Bronchial epithelial cell (primary cell): ENCODE measurements around the gene BFAR. TPM values are rescaled to one million over a fixed set of nuclear protein-coding genes. Genes with fewer than 3 reads are reported as not detected.

ENCODE experiments used
- DNase-seq: peaks from one replicate; pipeline ENCODE4 v3.0.0-alpha.2; 2010; ENCODE audit warnings: low read depth
- FAIRE-seq: peaks from 2 replicates; lab custom pipeline; 2011; peaks lifted over from hg19 to GRCh38; lab: Jason Lieb, UNC
- H3K27me3 ChIP-seq: 2 replicates; pipeline ENCODE4 v1.5.1; 2011; ENCODE audit warnings: low read length; ENCODE audit not compliant: control insufficient read depth, insufficient read depth
- H3K36me3 ChIP-seq: 2 replicates; pipeline ENCODE4 v1.5.1; 2011; ENCODE audit warnings: low read length; ENCODE audit not compliant: control insufficient read depth, insufficient read depth
- H3K4me3 ChIP-seq: 2 replicates; pipeline ENCODE4 v1.5.1; 2011; ENCODE audit warnings: mild to moderate bottlenecking, low read depth, low read length, control low read depth
- total RNA-seq: library from RNA; depleted of rRNA; stranded (reverse); fragments of >200 nt; gene quantifications from 2 replicates; pipeline ENCODE4 v1.2.1, GENCODE V29; 2014
- TF ChIP-seq, protein P1 (sequence below): IDR thresholded peaks from 2 replicates; pipeline ENCODE4 v1.5.1; 2011; ENCODE audit warnings: mild to moderate bottlenecking, moderate library complexity, low read length, control low read depth, inconsistent platforms; ENCODE audit not compliant: insufficient read depth, severe bottlenecking

Gene BFAR
- total RNA-seq, 1 donor from 2014 or later = 50.5 TPM

DNA sequence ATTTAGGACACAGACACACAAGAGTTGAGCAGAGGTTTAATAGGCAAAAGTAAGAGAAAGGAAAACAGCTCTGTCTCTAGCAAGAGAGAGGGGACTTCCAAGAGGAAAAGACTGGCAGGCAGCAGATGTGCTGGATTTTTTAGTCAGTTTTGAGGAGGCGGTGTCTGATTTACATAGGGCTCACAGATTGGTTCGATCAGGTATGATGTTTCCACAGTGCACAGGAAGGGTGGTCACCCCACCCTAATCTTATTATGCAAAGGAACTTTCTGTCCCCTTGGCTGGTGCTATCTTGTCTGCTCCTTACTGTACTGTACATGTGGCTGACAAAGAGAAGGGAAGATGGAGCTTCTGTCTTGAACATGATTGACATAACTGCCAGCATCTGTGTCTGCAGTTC is 25.3 kb downstream of the BFAR start:
- TF ChIP-seq, protein P1, sequence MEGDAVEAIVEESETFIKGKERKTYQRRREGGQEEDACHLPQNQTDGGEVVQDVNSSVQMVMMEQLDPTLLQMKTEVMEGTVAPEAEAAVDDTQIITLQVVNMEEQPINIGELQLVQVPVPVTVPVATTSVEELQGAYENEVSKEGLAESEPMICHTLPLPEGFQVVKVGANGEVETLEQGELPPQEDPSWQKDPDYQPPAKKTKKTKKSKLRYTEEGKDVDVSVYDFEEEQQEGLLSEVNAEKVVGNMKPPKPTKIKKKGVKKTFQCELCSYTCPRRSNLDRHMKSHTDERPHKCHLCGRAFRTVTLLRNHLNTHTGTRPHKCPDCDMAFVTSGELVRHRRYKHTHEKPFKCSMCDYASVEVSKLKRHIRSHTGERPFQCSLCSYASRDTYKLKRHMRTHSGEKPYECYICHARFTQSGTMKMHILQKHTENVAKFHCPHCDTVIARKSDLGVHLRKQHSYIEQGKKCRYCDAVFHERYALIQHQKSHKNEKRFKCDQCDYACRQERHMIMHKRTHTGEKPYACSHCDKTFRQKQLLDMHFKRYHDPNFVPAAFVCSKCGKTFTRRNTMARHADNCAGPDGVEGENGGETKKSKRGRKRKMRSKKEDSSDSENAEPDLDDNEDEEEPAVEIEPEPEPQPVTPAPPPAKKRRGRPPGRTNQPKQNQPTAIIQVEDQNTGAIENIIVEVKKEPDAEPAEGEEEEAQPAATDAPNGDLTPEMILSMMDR = no peak
- no peak overlapping the region for H3K4me3 ChIP-seq
- peak; percentile 26 for DNase-seq
- H3K27me3 ChIP-seq = no peaks in the 10 kb centered on the region
- no peak for FAIRE-seq
- H3K36me3 ChIP-seq = peaks cover 9% of the 10 kb centered on the region

DNA sequence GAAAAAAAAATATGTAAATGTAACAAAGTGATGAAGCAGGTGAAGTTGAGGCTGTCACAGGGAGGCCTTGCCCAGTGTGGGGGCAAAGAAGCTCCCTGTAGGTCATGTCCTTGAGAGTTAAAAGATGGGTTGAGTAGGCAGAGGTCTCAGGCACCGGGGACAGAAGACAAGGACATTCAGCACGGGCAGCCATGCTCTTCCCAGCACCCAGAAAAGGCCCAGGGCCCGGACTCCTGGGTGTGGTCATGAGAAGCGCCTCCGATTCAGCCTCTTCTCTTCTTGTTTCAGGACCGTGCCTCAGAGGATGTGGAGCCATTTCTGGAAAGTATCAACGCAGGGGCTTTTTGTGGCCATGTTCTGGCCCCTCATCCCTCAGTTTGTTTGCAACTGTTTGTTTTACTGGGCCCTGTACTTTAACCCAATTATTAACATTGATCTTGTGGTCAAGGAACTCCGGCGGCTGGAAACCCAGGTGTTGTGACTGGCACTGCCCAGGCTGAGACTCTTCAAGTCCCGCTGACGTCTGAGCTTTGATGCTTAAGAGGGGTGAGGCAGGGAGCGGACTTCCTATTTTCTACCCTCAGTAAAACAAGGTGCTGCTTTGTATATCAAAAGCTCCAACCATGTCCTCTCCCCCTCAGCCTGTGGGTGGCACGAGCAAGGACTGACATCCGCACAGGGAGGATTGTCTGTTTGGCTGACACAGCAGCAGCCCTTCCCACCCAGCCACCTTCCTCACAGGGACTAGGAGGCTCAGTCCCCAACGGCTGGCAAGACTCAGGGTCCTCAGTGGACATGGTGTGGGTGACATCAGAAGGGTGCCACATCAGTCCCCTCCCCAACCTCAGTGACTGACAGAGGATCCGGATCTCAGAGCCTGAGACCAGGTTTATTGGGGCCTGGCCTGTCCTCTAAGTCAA is 34.9 kb downstream of the BFAR start:
- FAIRE-seq = no peak
- peaks cover 21% of the 10 kb centered on the region for H3K36me3 ChIP-seq

GRCh38 chr16:14668556-14669223 is 35.9 kb downstream of the BFAR start:
- Histone ChIP-seq H3K27me3 (no peaks in the 10 kb centered on the region), H3K36me3 (peaks cover 21% of the 10 kb centered on the region), H3K4me3 (no peak overlapping the region)
- FAIRE-seq (no peak), DNase-seq (no peak)
- TF ChIP-seq, protein P1 = no peak

More for the DNA sequence above, 34.9 kb downstream of the BFAR start:
- H3K4me3 ChIP-seq = no peak overlapping the region
- TF ChIP-seq, protein P1 = no peak
- DNase-seq = no peak
- no peaks in the 10 kb centered on the region for H3K27me3 ChIP-seq

- H3K27me3 ChIP-seq = no peaks in the 10 kb centered on the region
- no peak overlapping the region for H3K4me3 ChIP-seq
- FAIRE-seq (no peak), DNase-seq (peak; percentile 11)
- TF ChIP-seq, protein P1 = no peak
- peaks cover 15% of the 10 kb centered on the region for H3K36me3 ChIP-seq
Measured at GRCh38 chr16:14669776-14670175, 37.0 kb downstream of the BFAR start.

- FAIRE-seq = no peak
- TF ChIP-seq, protein P1 = no peak
- H3K36me3 ChIP-seq = peaks cover 3% of the 10 kb centered on the region
- H3K27me3 ChIP-seq = no peaks in the 10 kb centered on the region
- H3K4me3 ChIP-seq = no peak overlapping the region
- DNase-seq = no peak
Measured at GRCh38 chr16:14672403-14672971, 39.7 kb downstream of the BFAR start.
